Right cardiac atrium (tissue), 5 donors: ENCODE results near the gene WFDC13. TPM values are rescaled to one million over a fixed set of nuclear protein-coding genes. Genes with fewer than 3 reads are reported as not detected.

Source experiments
- ATAC-seq, 2 donors: fragments of 200-7000 bp; cut with Tn5 transposase; one replicate each; pipeline versions ENCODE4 v1.8.0 to v1.9.1; 2020; ENCODE audit warnings: moderate library complexity in 2 of 2, mild to moderate bottlenecking in 1 of 2
- DNase-seq, 3 donors: peaks; one replicate each; pipeline ENCODE4 v3.0.0-alpha.2; 2020
- H3K27ac ChIP-seq: one replicate; pipeline ENCODE4 v1.5.1; 2013; ENCODE audit warnings: mild to moderate bottlenecking, low read length, control low read depth, moderate library complexity
- H3K27me3 ChIP-seq: one replicate; pipeline ENCODE4 v1.6.1; 2013; ENCODE audit not compliant: control insufficient read depth, insufficient read depth
- H3K4me1 ChIP-seq: one replicate; pipeline ENCODE4 v1.6.1; 2013; ENCODE audit warnings: low read length; ENCODE audit not compliant: control insufficient read depth, insufficient read depth
- H3K4me3 ChIP-seq: one replicate; pipeline ENCODE4 v1.5.1; 2013; ENCODE audit warnings: low read length, control low read depth
- H3K9me3 ChIP-seq: one replicate; pipeline ENCODE4 v1.6.1; 2013; ENCODE audit warnings: low read length; ENCODE audit not compliant: control insufficient read depth
- WGBS: extraction: QIAGEN DNeasy Blood & Tissue Kit; methylation state at CpG from one replicate; pipeline ENCODE4 v1.1.7; 2013; 5-methylcytosine and 5-hydroxymethylcytosine counted together
- intact Hi-C, 4 donors: fragments of 100-400 bp; cut with DNase I; formaldehyde crosslinking; loops; one replicate each; pipeline versions ENCODE4 v1.11.0 to v1.14.0; 2022 to 2023
- polyA plus RNA-seq: library from polyadenylated mRNA; stranded (reverse); fragments of 200-250 nt; gene quantifications from one replicate; pipeline ENCODE4 v1.2.3, GENCODE V29; 2013
- total RNA-seq, 4 donors: library from RNA; stranded (reverse); fragmentation: NEBNext Ultra II Directional; extraction: Animal tissue kit (Norgen Biotek cat#: 25700); gene quantifications; one replicate each; pipeline ENCODE4 v1.2.1, GENCODE V29; 2021
- donor health status: healthy with polysubstance abuse.
- donor health status: DM: no; HTN: yes; CAD: no.
- donor health status: DM: no; HTN: no; CAD: no.
- donor health status: DM: no; HTN: yes; CAD: no; lungs with severe emphysema.
- donor health status: DM: yes; HTN: yes; CAD: no.

Gene WFDC13
- total and polyA plus RNA-seq, 5 donors = not detected

GRCh38 chr20:45722047-45722446 is 20.2 kb downstream of the WFDC13 start, which contains the start of gene SPINT4:
SPINT4 (plus strand) TSS chr20:45722347; CDS start chr20:45722368, 21 bp downstream.
- ATAC-seq (no peak), DNase-seq (no peak)
- no peak within 1 kb of the TSS for H3K27ac ChIP-seq
- H3K27me3 ChIP-seq = no peaks in the 10 kb centered on the region
- WGBS = 59% methylated on average over 1 of the region's 1 CpG
- H3K4me3 ChIP-seq = no peak within 1 kb of the TSS
- no peaks in the 10 kb centered on the region for H3K4me1 ChIP-seq
- H3K9me3 ChIP-seq = no peaks in the 10 kb centered on the region
- intact Hi-C loops = no loop called here

- no peak overlapping the region for H3K27ac ChIP-seq
- H3K27me3 ChIP-seq = no peaks in the 10 kb centered on the region
- no peak overlapping the region for H3K4me3 ChIP-seq
- H3K9me3 ChIP-seq = no peaks in the 10 kb centered on the region
- ATAC-seq (no peak), DNase-seq (no peak)
- intact Hi-C loops = no loop called here
- no peaks in the 10 kb centered on the region for H3K4me1 ChIP-seq
Measured at GRCh38 chr20:45725134-45725533, 23.3 kb downstream of the WFDC13 start.

DNA sequence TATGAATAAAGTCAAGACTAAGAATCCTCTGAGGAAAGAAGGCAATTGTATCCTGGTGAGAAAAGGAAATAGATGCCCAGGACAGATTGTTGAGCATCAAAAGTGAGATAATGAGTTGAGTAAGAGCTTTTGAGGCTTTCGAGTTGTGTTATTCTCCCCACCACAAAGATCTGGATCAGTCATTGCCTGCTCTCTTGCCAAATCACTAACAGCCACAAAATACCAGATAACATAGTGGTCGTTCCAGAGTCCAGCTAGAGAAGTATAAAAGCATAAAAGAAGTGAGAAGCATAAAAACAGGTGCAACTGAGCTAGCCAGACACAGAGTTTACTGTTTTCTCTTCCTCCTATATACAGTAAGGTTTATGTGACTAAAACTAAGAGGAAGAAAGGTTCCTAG is 25.2 kb downstream of the WFDC13 start:
- no peak for ATAC-seq
- WGBS = 42% methylated on average over 2 of the region's 2 CpGs
- Histone ChIP-seq H3K4me3 (no peak overlapping the region), H3K27me3 (no peaks in the 10 kb centered on the region), H3K27ac (no peak overlapping the region), H3K9me3 (no peaks in the 10 kb centered on the region), H3K4me1 (no peaks in the 10 kb centered on the region)
- intact Hi-C loops = no loop called here
- no peak for DNase-seq

DNA sequence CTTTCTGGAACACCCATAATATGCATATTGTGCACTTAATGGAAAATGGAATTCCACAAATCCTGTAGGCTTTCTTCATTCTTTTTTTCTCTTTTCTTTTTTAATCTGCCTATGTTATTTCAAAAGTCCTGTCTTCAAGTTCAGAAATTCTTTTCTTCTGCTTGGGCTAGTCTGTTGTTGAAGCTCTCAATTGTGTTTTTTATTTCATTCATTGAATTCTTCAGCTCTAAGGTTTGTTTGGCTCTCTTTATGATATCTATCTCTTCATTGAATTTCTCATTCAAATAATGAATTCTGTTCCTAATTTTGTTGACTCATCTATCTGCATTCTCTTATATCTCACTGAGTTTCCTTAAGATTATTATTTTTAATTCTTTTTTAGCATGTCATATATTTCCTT is 30.4 kb downstream of the WFDC13 start:
- DNase-seq = no peak
- intact Hi-C loops = no loop called here
- no peak overlapping the region for H3K4me3 ChIP-seq

DNA sequence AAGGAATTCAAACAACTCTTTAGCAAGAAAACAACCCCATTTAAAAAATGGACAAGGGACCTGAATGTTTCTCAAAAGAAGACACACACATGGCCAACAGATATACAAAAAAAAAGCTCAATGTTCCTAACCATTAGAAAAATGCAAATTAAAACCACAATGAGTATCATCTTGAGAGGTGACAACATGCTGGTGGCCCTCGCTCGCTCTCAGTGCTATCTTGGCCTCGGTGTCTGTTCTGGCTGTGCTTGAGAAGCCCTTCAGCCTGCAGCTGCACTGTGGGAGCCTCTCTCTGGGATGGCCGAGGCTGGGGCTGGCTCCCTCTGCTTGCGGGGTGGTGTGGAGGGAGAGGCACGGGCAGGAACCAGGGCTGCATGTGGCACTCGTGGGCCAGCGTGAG is 33.7 kb downstream of the WFDC13 start:
- no peak overlapping the region for H3K4me3 ChIP-seq
- WGBS = 87% methylated on average over 8 of the region's 8 CpGs

More for the DNA sequence above, 30.4 kb downstream of the WFDC13 start:
- Histone ChIP-seq H3K27ac (no peak overlapping the region), H3K4me1 (no peaks in the 10 kb centered on the region), H3K27me3 (no peaks in the 10 kb centered on the region), H3K9me3 (peaks cover 2% of the 10 kb centered on the region)
- ATAC-seq = no peak

GRCh38 chr20:45735988-45736387 is 34.1 kb downstream of the WFDC13 start:
- Histone ChIP-seq H3K4me1 (no peaks in the 10 kb centered on the region), H3K27me3 (no peaks in the 10 kb centered on the region), H3K4me3 (no peak overlapping the region), H3K27ac (no peak overlapping the region), H3K9me3 (peaks cover 2% of the 10 kb centered on the region)
- 93% methylated on average over 23 of the region's 23 CpGs for WGBS
- no peak for DNase-seq
- intact Hi-C loops = no loop called here
- ATAC-seq = no peak

More for the DNA sequence above, 33.7 kb downstream of the WFDC13 start:
- peaks cover 2% of the 10 kb centered on the region for H3K9me3 ChIP-seq
- intact Hi-C loops = no loop called here
- no peaks in the 10 kb centered on the region for H3K4me1 ChIP-seq
- ATAC-seq (no peak), DNase-seq (no peak)
- H3K27ac ChIP-seq = no peak overlapping the region
- H3K27me3 ChIP-seq = no peaks in the 10 kb centered on the region

GRCh38 chr20:45742596-45742995 is 40.8 kb downstream of the WFDC13 start:
- H3K27ac ChIP-seq = no peak overlapping the region
- no peaks in the 10 kb centered on the region for H3K9me3 ChIP-seq
- DNase-seq (no peak), ATAC-seq (no peak)
- no peaks in the 10 kb centered on the region for H3K27me3 ChIP-seq
- WGBS = 86% methylated on average over 4 of the region's 4 CpGs
- no peaks in the 10 kb centered on the region for H3K4me1 ChIP-seq
- no peak overlapping the region for H3K4me3 ChIP-seq
- intact Hi-C loops = no loop called here

GRCh38 chr20:45745015-45745414 is 43.2 kb downstream of the WFDC13 start:
- Histone ChIP-seq H3K4me1 (no peaks in the 10 kb centered on the region), H3K27ac (no peak overlapping the region), H3K27me3 (no peaks in the 10 kb centered on the region), H3K4me3 (no peak overlapping the region), H3K9me3 (no peaks in the 10 kb centered on the region)
- intact Hi-C loops = no loop called here
- ATAC-seq (no peak), DNase-seq (no peak)

GRCh38 chr20:45751721-45752120 is 49.9 kb downstream of the WFDC13 start:
- no peak overlapping the region for H3K4me3 ChIP-seq
- H3K9me3 ChIP-seq = no peaks in the 10 kb centered on the region
- intact Hi-C loops = loop anchor here in 1 of 4 donors (10.0 kb wide), 1 partner anchor 207 kb away; the partner anchor contains the start of gene EPPIN
- H3K27me3 ChIP-seq = no peaks in the 10 kb centered on the region
- no peak for ATAC-seq
- DNase-seq = no peak
- no peak overlapping the region for H3K27ac ChIP-seq
- no peaks in the 10 kb centered on the region for H3K4me1 ChIP-seq
- WGBS = 83% methylated on average over 1 of the region's 1 CpG

DNA sequence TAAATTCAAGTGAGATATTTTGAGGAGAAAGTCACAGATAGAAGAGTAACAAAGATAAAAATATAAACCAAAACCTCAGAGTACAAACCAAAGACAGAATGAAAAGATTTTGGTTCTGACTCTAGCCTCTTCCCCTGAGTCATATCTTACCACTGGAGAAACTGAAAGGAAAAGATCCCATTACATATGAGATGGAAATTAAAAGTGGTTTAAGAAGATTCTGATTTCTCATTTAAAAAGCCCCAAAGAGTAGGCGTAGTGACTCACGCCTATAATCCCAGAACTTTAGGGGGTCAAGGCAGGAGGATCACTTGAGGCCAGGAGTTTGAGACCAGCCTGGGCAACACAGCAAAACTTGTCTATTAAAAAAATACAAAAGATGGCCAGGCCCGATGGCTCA is 50.9 kb downstream of the WFDC13 start:
- Histone ChIP-seq H3K27me3 (no peaks in the 10 kb centered on the region), H3K4me1 (no peaks in the 10 kb centered on the region), H3K9me3 (no peaks in the 10 kb centered on the region), H3K27ac (no peak overlapping the region), H3K4me3 (no peak overlapping the region)
- DNase-seq = no peak
- no peak for ATAC-seq
- intact Hi-C loops = loop anchor here in 1 of 4 donors (10.0 kb wide), 1 partner anchor 208 kb away; the partner anchor contains the start of gene EPPIN
- 90% methylated on average over 3 of the region's 3 CpGs for WGBS

GRCh38 chr20:45758096-45758495 is 56.3 kb downstream of the WFDC13 start:
- DNase-seq (no peak), ATAC-seq (no peak)
- 74% methylated on average over 4 of the region's 4 CpGs for WGBS
- intact Hi-C loops = loop anchor here in 1 of 4 donors (10.0 kb wide), 1 partner anchor 213 kb away; the partner anchor contains the start of gene EPPIN
- Histone ChIP-seq H3K9me3 (no peaks in the 10 kb centered on the region), H3K4me1 (no peaks in the 10 kb centered on the region), H3K27ac (no peak overlapping the region), H3K4me3 (no peak overlapping the region), H3K27me3 (no peaks in the 10 kb centered on the region)
